ENCODE measurements around the gene FKBP5. TPM values are rescaled to one million over a fixed set of nuclear protein-coding genes. Genes with fewer than 3 reads are reported as not detected.

FKBP5 gene
- total RNA-seq, 1 donor from 2014 or later, result 6.8 TPM

DNA sequence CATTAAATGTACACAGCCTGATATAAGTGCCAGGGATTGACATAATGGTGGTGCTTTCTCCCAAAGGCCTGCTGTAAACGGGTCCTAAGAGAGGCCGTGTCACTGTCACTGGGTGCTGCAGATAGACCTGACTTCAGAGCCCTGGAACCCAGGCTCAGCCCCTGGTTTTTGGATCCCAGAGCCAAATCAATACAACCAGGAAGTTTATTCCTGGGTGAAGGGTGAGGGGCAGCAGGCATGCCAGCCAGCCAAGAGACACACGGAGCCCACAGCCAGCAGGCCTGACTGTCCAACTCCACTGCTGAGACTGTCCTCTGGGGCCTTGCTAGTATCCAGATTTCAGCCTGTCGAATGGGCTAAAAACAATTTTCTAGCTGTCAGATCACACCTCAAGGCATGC lies 35.3 kb upstream of the FKBP5 start:
- H3K4me3 ChIP-seq (ENCODE audit: low read length in 3 of 3), result no peak overlapping the region
- H3K27me3 ChIP-seq (ENCODE audit: control insufficient read depth in 3 of 3, insufficient read depth in 3 of 3, low read length in 3 of 3), result no peaks in the 10 kb centered on the region
- no peak overlapping the region for H3K27ac ChIP-seq (ENCODE audit: low read depth, low read length)
- H3K9me3 ChIP-seq (ENCODE audit: control insufficient read depth in 3 of 3, low read length in 3 of 3), result no peaks in the 10 kb centered on the region
- no peaks in the 10 kb centered on the region for H3K36me3 ChIP-seq (ENCODE audit: control insufficient read depth in 3 of 3, insufficient read depth in 3 of 3, low read length in 3 of 3)
- H3K9ac ChIP-seq (ENCODE audit: low read depth in 1 of 3, low read length in 3 of 3), result no peak overlapping the region
- peaks cover 66 to 85% (median 74%) of the 10 kb centered on the region in 3 donors for H3K4me1 ChIP-seq (ENCODE audit: control insufficient read depth in 3 of 3, insufficient read depth in 3 of 3, low read length in 3 of 3)

DNA sequence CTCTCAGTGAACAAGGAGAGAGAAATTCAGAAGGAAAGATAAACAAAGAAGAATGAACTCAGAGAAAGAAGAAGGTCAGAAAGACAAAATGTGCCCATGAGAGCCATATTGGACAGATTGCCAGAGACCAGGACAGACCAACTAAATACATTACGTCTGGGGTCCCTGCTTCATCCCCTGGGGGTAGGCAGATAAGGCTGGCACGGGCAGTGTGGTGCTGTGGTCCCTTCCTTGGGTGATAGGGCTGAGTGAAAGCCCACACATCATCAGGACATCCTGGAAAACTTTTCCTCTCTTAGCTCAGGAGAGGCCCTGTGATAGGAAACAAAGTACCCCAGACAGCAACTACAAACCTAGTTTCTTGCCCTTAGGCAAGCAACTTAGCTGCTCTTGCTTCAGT lies 34.9 kb upstream of the FKBP5 start:
- H3K4me3 ChIP-seq (ENCODE audit: low read length in 3 of 3), result no peak overlapping the region
- no peak overlapping the region for H3K9ac ChIP-seq (ENCODE audit: low read depth in 1 of 3, low read length in 3 of 3)
- no peak overlapping the region for H3K27ac ChIP-seq (ENCODE audit: low read depth, low read length)
- H3K36me3 ChIP-seq (ENCODE audit: control insufficient read depth in 3 of 3, insufficient read depth in 3 of 3, low read length in 3 of 3), result no peaks in the 10 kb centered on the region
- no peaks in the 10 kb centered on the region for H3K27me3 ChIP-seq (ENCODE audit: control insufficient read depth in 3 of 3, insufficient read depth in 3 of 3, low read length in 3 of 3)
- no peaks in the 10 kb centered on the region for H3K9me3 ChIP-seq (ENCODE audit: control insufficient read depth in 3 of 3, low read length in 3 of 3)
- peaks cover 61 to 85% (median 73%) of the 10 kb centered on the region in 3 donors for H3K4me1 ChIP-seq (ENCODE audit: control insufficient read depth in 3 of 3, insufficient read depth in 3 of 3, low read length in 3 of 3)

DNA sequence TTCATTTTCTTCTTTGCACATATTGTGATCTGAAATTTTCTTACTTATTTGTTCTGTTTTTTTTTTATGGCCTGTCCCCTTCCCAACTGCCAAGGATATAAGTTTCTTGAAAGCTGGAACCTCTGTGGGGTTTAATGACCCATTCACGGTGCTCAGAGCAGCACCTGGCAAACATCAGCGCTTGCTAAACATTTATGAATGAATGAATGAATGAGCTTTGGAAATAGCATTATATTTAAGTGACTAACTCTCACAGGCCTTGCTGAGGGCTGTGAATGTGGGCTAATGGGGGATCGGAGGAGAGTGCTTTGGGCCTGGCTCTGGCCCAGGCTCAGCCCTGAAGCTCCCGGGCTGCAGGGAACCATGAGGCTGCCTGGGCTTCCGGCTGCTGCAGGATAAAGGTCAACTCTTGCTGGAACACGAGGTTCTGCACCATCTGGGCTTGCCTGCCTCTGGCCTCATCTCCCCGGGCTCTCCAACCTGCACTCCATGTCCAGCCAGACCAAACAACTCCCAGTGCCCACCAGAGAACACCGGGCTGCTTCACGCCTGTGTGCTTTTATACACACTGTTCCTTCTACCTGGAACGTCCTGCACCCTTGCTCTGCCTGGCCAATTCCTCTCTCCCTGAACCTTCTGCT lies 33.5 kb upstream of the FKBP5 start:
- Histone ChIP-seq H3K4me1 (ENCODE audit: control insufficient read depth in 3 of 3, insufficient read depth in 3 of 3, low read length in 3 of 3) (peaks cover 49 to 76% (median 66%) of the 10 kb centered on the region in 3 donors), H3K27ac (ENCODE audit: low read depth, low read length) (no peak overlapping the region), H3K36me3 (ENCODE audit: control insufficient read depth in 3 of 3, insufficient read depth in 3 of 3, low read length in 3 of 3) (no peaks in the 10 kb centered on the region), H3K4me3 (ENCODE audit: low read length in 3 of 3) (peak overlapping the region in 1 of 3 donors; percentile 17), H3K9me3 (ENCODE audit: control insufficient read depth in 3 of 3, low read length in 3 of 3) (no peaks in the 10 kb centered on the region), H3K9ac (ENCODE audit: low read depth in 1 of 3, low read length in 3 of 3) (peak overlapping the region in 1 of 3 donors; percentile 46), H3K27me3 (ENCODE audit: control insufficient read depth in 3 of 3, insufficient read depth in 3 of 3, low read length in 3 of 3) (no peaks in the 10 kb centered on the region)

DNA sequence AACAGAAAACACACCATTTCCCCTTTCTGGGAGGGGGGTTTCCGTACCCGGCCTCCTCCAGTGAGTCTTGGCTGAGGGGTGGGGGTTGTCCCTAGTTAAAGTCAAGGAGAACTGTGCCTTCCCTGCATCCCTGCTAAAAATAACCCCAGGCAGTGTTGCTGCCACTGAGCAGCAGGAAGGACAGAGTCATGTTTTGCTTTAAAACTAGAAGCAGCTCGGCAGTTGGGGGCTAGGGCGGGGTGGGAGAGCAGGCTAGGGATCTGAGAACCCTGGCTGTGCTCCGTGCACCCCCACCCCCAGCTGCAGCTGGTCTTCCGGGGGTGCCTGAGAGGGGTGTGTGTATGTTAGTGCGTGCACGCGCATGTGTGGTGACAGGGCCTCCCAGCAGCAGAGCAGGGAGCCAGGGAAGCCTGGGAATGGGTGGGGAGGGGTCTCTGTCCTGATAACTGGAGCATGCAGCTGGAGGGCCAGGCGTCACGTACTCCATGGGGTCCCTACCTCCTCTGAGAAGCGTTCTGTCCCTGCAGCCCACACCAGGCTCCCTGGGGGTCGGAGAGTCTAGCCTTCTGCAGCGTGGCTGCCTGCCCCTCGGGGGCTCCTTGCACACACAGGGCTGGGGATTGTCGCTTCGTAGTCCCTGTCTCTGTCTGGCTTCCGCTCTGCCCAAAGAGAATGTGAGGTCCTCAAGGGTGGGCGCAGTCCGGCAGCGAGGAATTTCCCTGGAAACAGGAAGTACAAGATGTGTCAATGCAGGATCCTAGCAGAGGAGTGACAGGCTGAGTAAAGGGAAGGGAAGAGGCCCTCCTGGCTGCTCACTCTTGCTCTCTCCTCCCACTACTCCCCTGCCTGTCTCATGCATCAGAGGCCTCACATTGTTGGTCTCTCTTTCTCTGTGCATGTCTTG lies 31.4 kb upstream of the FKBP5 start:
- Histone ChIP-seq H3K36me3 (ENCODE audit: control insufficient read depth in 3 of 3, insufficient read depth in 3 of 3, low read length in 3 of 3) (no peaks in the 10 kb centered on the region), H3K9ac (ENCODE audit: low read depth in 1 of 3, low read length in 3 of 3) (peak overlapping the region; percentile 53 to 84 (median 71)), H3K4me3 (ENCODE audit: low read length in 3 of 3) (peak overlapping the region; percentile 51 to 66 (median 60)), H3K9me3 (ENCODE audit: control insufficient read depth in 3 of 3, low read length in 3 of 3) (no peaks in the 10 kb centered on the region), H3K4me1 (ENCODE audit: control insufficient read depth in 3 of 3, insufficient read depth in 3 of 3, low read length in 3 of 3) (peaks cover 28 to 55% (median 50%) of the 10 kb centered on the region in 3 donors), H3K27ac (ENCODE audit: low read depth, low read length) (peak overlapping the region; percentile 74), H3K27me3 (ENCODE audit: control insufficient read depth in 3 of 3, insufficient read depth in 3 of 3, low read length in 3 of 3) (no peaks in the 10 kb centered on the region)

DNA sequence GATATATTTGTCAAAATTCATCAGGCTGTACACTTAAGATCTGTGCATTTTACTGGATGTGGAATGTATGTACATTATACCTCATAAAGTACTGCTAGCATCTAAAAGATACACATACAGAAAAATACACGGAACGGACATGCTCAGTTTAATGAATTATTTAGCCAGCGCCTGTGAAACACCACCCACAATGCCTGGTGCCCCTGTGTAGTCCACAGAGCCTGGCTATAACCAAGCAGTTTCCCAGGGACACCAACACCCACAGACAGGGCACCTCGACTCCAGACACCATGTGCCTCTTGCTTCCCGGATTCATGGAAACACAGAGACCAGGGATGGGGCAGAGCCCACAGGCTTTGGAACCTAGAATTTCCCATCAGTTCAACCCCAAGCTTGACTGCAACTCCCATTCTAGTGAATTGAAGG lies 30.7 kb upstream of the FKBP5 start:
- peaks cover 25 to 48% (median 46%) of the 10 kb centered on the region in 3 donors for H3K4me1 ChIP-seq (ENCODE audit: control insufficient read depth in 3 of 3, insufficient read depth in 3 of 3, low read length in 3 of 3)
- no peaks in the 10 kb centered on the region for H3K9me3 ChIP-seq (ENCODE audit: control insufficient read depth in 3 of 3, low read length in 3 of 3)
- peak overlapping the region; percentile 74 for H3K27ac ChIP-seq (ENCODE audit: low read depth, low read length)
- H3K4me3 ChIP-seq (ENCODE audit: low read length in 3 of 3), result peak overlapping the region; percentile 51 to 66 (median 60)
- peak overlapping the region; percentile 53 to 84 (median 71) for H3K9ac ChIP-seq (ENCODE audit: low read depth in 1 of 3, low read length in 3 of 3)
- no peaks in the 10 kb centered on the region for H3K27me3 ChIP-seq (ENCODE audit: control insufficient read depth in 3 of 3, insufficient read depth in 3 of 3, low read length in 3 of 3)
- H3K36me3 ChIP-seq (ENCODE audit: control insufficient read depth in 3 of 3, insufficient read depth in 3 of 3, low read length in 3 of 3), result no peaks in the 10 kb centered on the region

DNA sequence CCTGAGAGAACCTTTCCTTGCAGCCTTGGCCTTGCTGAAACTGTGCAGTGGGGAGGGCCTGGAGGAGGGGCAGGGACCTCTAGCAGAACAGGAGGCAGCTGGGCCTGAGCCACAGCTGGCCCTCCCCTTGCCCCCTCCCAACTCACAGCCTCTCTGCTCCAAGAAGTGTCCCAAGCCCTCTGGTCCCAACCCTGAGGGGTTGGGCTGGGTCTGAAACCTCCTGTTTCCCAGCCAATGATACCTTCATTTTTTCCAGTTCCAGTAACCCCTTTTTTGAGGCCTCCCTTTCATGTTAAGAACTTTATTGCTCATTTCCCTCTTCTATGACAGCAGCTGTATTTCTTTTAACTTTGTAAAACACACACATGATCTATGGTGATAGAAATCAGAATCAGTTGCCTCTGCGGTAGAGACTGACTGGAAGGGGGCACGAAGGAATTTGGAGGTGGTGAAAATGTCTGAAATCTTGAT lies 30.2 kb upstream of the FKBP5 start:
- H3K4me1 ChIP-seq (ENCODE audit: control insufficient read depth in 3 of 3, insufficient read depth in 3 of 3, low read length in 3 of 3), result peaks cover 25 to 43% (median 42%) of the 10 kb centered on the region in 3 donors
- no peak overlapping the region for H3K4me3 ChIP-seq (ENCODE audit: low read length in 3 of 3)
- peak overlapping the region; percentile 74 for H3K27ac ChIP-seq (ENCODE audit: low read depth, low read length)
- H3K9me3 ChIP-seq (ENCODE audit: control insufficient read depth in 3 of 3, low read length in 3 of 3), result no peaks in the 10 kb centered on the region
- H3K9ac ChIP-seq (ENCODE audit: low read depth in 1 of 3, low read length in 3 of 3), result peak overlapping the region in 1 of 3 donors; percentile 0
- no peaks in the 10 kb centered on the region for H3K27me3 ChIP-seq (ENCODE audit: control insufficient read depth in 3 of 3, insufficient read depth in 3 of 3, low read length in 3 of 3)
- no peaks in the 10 kb centered on the region for H3K36me3 ChIP-seq (ENCODE audit: control insufficient read depth in 3 of 3, insufficient read depth in 3 of 3, low read length in 3 of 3)

DNA sequence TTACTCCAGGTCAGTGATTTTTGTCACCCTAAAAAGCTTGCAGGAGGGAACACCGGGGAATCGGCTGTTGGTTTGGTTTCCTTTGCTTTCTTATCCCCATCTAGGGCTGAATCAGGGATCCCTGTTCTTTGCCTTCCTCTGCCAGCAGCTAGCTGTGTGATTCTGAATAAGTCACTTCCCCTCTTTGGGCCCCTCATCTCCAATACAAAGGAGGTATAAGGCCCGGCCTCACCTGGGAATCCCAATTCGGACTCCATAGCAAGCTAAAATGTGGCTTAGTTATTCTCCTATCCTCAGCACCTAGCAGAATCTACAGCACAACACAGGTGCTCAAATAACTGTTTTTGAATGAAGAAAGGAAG lies 29.6 kb upstream of the FKBP5 start:
- peaks cover 25 to 42% (median 37%) of the 10 kb centered on the region in 3 donors for H3K4me1 ChIP-seq (ENCODE audit: control insufficient read depth in 3 of 3, insufficient read depth in 3 of 3, low read length in 3 of 3)
- H3K4me3 ChIP-seq (ENCODE audit: low read length in 3 of 3), result no peak overlapping the region
- no peak overlapping the region for H3K9ac ChIP-seq (ENCODE audit: low read depth in 1 of 3, low read length in 3 of 3)
- H3K27ac ChIP-seq (ENCODE audit: low read depth, low read length), result peak overlapping the region; percentile 74
- no peaks in the 10 kb centered on the region for H3K27me3 ChIP-seq (ENCODE audit: control insufficient read depth in 3 of 3, insufficient read depth in 3 of 3, low read length in 3 of 3)
- H3K9me3 ChIP-seq (ENCODE audit: control insufficient read depth in 3 of 3, low read length in 3 of 3), result no peaks in the 10 kb centered on the region
- no peaks in the 10 kb centered on the region for H3K36me3 ChIP-seq (ENCODE audit: control insufficient read depth in 3 of 3, insufficient read depth in 3 of 3, low read length in 3 of 3)

DNA sequence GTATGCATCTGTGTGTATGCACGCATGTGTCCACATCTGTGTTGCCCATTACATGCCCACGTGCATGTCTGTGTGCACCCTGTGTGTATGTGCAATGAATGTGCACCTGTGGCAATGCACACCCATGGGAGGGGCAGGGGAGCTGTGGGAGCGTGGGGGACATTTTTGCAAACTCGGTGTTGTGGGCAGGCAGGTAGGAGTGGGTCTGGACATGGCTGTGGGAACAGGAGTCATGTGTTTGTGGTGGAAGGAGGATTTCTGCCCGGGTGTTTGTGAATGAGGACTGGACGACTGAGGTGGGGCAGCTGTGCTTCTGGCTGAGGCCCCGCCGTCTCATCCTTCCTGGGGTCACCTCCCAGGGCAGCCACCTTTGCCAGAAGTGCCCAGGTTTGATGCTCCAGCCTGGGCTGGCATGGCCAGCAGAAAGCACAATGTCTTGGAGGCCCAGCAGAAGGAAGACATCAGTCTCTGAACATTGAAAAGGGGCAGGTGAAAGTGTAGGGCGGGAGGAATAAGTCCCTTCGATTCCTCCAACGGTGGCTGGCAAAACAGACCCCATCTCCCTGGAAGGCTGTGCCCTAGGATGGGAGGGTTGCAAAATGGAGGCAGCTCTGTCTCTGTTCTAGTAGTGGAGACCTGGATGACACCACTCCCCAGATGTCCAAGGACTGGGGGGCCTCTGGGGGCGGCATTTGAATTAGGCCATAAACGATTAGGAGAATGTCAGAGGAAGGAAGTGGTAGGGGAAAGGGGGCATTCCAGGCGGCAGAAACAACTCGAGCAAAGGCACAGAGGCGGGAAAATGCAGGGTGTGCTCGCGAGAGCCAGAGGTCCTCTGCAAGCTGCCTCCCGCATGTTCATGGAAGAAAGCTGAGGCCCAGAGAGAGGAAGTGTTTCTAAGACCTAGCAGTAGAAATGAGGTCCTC lies 29.0 kb upstream of the FKBP5 start:
- Histone ChIP-seq H3K4me3 (ENCODE audit: low read length in 3 of 3) (no peak overlapping the region), H3K27ac (ENCODE audit: low read depth, low read length) (no peak overlapping the region), H3K27me3 (ENCODE audit: control insufficient read depth in 3 of 3, insufficient read depth in 3 of 3, low read length in 3 of 3) (no peaks in the 10 kb centered on the region), H3K9ac (ENCODE audit: low read depth in 1 of 3, low read length in 3 of 3) (no peak overlapping the region), H3K4me1 (ENCODE audit: control insufficient read depth in 3 of 3, insufficient read depth in 3 of 3, low read length in 3 of 3) (peaks cover 24 to 42% (median 35%) of the 10 kb centered on the region in 3 donors), H3K36me3 (ENCODE audit: control insufficient read depth in 3 of 3, insufficient read depth in 3 of 3, low read length in 3 of 3) (no peaks in the 10 kb centered on the region), H3K9me3 (ENCODE audit: control insufficient read depth in 3 of 3, low read length in 3 of 3) (no peaks in the 10 kb centered on the region)

DNA sequence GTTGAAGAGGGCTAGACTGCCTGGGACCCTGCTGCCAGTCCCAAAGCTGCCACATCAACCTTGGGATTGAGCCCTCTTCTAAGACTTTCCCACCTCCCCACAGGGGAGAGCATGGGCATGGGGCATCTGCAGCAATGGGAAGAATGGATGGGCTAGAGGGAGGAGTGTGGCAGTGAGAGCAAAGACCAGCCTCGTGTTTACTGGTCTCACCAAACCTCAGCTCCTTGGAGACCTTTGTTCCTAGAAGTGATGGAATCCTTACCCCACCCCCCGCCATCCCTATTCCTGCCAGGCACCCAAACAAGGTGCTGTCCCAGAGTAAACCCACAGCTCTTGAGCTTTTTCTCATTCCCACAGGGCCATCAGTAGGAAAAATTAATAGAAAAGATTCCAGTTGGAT lies 28.1 kb upstream of the FKBP5 start:
- Histone ChIP-seq H3K9me3 (ENCODE audit: control insufficient read depth in 3 of 3, low read length in 3 of 3) (no peaks in the 10 kb centered on the region), H3K9ac (ENCODE audit: low read depth in 1 of 3, low read length in 3 of 3) (no peak overlapping the region), H3K4me1 (ENCODE audit: control insufficient read depth in 3 of 3, insufficient read depth in 3 of 3, low read length in 3 of 3) (peaks cover 15 to 33% (median 26%) of the 10 kb centered on the region in 3 donors), H3K27me3 (ENCODE audit: control insufficient read depth in 3 of 3, insufficient read depth in 3 of 3, low read length in 3 of 3) (no peaks in the 10 kb centered on the region), H3K36me3 (ENCODE audit: control insufficient read depth in 3 of 3, insufficient read depth in 3 of 3, low read length in 3 of 3) (no peaks in the 10 kb centered on the region), H3K4me3 (ENCODE audit: low read length in 3 of 3) (no peak overlapping the region), H3K27ac (ENCODE audit: low read depth, low read length) (no peak overlapping the region)

Measured in skeletal muscle tissue (tissue), 4 donors.